Natural killer cell (primary cell): ENCODE results near the gene CDH8. TPM values are rescaled to one million over a fixed set of nuclear protein-coding genes. Genes with fewer than 3 reads are reported as not detected.

Experiments
- ATAC-seq, 3 donors: fragments of 150-1000 bp in 2 of 3; fragments of 200-7000 bp in 1 of 3; cut with Tn5 transposase; 1 replicate in 1 of 3; 2 replicates in 2 of 3; pipeline ENCODE4 v1.10.0; 2021; ENCODE audit warnings: mild to moderate bottlenecking in 2 of 3, moderate library complexity in 2 of 3
- DNase-seq, 2 donors: peaks; one replicate each; pipeline versions ENCODE4 v3.0.0 to v3.0.0-alpha.2; 2013 to 2021; ENCODE audit warnings: mixed read lengths in 1 of 2
- H3K27ac ChIP-seq: one replicate; pipeline ENCODE4 v1.5.1; 2013; ENCODE audit warnings: mild to moderate bottlenecking, low read length
- H3K27me3 ChIP-seq: one replicate; pipeline ENCODE4 v1.6.1; 2013; ENCODE audit warnings: low read length; ENCODE audit not compliant: control insufficient read depth, insufficient read depth
- H3K36me3 ChIP-seq: one replicate; pipeline ENCODE4 v1.6.1; 2013; ENCODE audit warnings: low read length; ENCODE audit not compliant: control insufficient read depth, insufficient read depth
- H3K4me1 ChIP-seq: one replicate; pipeline ENCODE4 v1.6.1; 2013; ENCODE audit warnings: low read length; ENCODE audit not compliant: control insufficient read depth, insufficient read depth
- H3K4me3 ChIP-seq: one replicate; pipeline ENCODE4 v1.5.1; 2013; ENCODE audit warnings: low read length
- H3K9me3 ChIP-seq: one replicate; pipeline ENCODE4 v1.6.1; 2013; ENCODE audit warnings: low read length; ENCODE audit not compliant: control insufficient read depth, insufficient read depth
- H3K27ac Mint-ChIP-seq, 2 donors: one replicate each; pipeline ENCODE4 v1.8.0; 2022; ENCODE audit warnings: mild to moderate bottlenecking in 2 of 2, mixed read lengths in 2 of 2, moderate library complexity in 1 of 2
- H3K27me3 Mint-ChIP-seq, 2 donors: one replicate each; pipeline ENCODE4 v1.8.0; 2022; ENCODE audit warnings: low read depth in 2 of 2, mixed read lengths in 2 of 2
- H3K36me3 Mint-ChIP-seq: one replicate; pipeline ENCODE4 v1.8.0; 2022; ENCODE audit warnings: mixed read lengths
- H3K4me1 Mint-ChIP-seq, 2 donors: one replicate each; pipeline ENCODE4 v1.8.0; 2022; ENCODE audit warnings: mixed read lengths in 2 of 2
- H3K4me3 Mint-ChIP-seq: one replicate; pipeline ENCODE4 v1.8.0; 2022; ENCODE audit warnings: mild to moderate bottlenecking, moderate library complexity, mixed read lengths
- H3K9me3 Mint-ChIP-seq, 2 donors: one replicate each; pipeline ENCODE4 v1.8.0; 2022; ENCODE audit warnings: mixed read lengths in 2 of 2
- WGBS: methylation state at CpG from one replicate; pipeline ENCODE4 v1.1.7; 2013; ENCODE audit warnings: missing lambda C conversion rate; ENCODE audit not compliant: insufficient coverage; 5-methylcytosine and 5-hydroxymethylcytosine counted together
- intact Hi-C: fragments of 100-400 bp; cut with micrococcal nuclease; formaldehyde crosslinking; loops from one replicate; pipeline ENCODE4 v1.14.2; 2022
- total RNA-seq, 4 donors: library from RNA; stranded (reverse); fragments of 120-200 nt in 1 of 4; gene quantifications; one replicate each; pipeline versions ENCODE4 v1.2.3 to v1.2.4, GENCODE V29; 2013 to 2022
- TF ChIP-seq, protein P1 (sequence below): fragments of 200-600 bp; IDR thresholded peaks from one replicate; pipeline ENCODE4 v1.8.0; 2022; ENCODE audit warnings: antibody characterized with exemption

CDH8 gene
- total RNA-seq, 3 donors from 2014 or later (not counting 1 experiment from before 2014, with no cell fraction given): not detected

- Mint-ChIP-seq H3K9me3 (peaks cover 9 to 23% of the 10 kb centered on the region in 2 donors), H3K36me3 (peaks cover 5% of the 10 kb centered on the region), H3K27me3 (no peaks in the 10 kb centered on the region), H3K27ac (no peak overlapping the region), H3K4me3 (no peak overlapping the region), H3K4me1 (no peaks in the 10 kb centered on the region)
- H3K4me1 ChIP-seq: no peaks in the 10 kb centered on the region
- no peaks in the 10 kb centered on the region for H3K27me3 ChIP-seq
- H3K27ac ChIP-seq: no peak overlapping the region
- no peak for DNase-seq
- no peaks in the 10 kb centered on the region for H3K9me3 ChIP-seq
- no peaks in the 10 kb centered on the region for H3K36me3 ChIP-seq
- H3K4me3 ChIP-seq: no peak overlapping the region
- TF ChIP-seq, protein P1, sequence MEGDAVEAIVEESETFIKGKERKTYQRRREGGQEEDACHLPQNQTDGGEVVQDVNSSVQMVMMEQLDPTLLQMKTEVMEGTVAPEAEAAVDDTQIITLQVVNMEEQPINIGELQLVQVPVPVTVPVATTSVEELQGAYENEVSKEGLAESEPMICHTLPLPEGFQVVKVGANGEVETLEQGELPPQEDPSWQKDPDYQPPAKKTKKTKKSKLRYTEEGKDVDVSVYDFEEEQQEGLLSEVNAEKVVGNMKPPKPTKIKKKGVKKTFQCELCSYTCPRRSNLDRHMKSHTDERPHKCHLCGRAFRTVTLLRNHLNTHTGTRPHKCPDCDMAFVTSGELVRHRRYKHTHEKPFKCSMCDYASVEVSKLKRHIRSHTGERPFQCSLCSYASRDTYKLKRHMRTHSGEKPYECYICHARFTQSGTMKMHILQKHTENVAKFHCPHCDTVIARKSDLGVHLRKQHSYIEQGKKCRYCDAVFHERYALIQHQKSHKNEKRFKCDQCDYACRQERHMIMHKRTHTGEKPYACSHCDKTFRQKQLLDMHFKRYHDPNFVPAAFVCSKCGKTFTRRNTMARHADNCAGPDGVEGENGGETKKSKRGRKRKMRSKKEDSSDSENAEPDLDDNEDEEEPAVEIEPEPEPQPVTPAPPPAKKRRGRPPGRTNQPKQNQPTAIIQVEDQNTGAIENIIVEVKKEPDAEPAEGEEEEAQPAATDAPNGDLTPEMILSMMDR: no peak
- intact Hi-C loops: no loop called here
- 82% methylated on average over 1 of the region's 3 CpGs for WGBS
- no peak for ATAC-seq
Measured at GRCh38 chr16:61726701-61727100, 309.5 kb downstream of the CDH8 start.

DNA sequence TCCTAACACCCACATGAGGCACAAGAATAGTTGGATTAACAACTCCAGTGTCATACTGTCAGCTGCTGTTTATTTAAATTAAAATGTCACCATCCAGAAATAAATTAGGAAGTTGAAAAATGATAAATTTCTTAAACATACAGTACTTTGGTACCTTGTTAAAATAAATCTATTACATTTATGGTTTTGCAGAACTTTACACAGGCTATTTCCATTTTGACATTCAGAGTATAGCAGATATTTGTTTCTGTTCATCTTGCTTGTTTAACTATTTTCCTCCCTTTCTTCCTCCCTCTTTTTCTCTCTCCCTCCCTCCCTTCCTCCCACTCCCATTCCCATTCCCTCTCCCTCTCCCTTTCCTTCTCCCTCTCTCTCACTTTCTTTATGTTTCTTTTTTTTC, 310.1 kb downstream of the CDH8 start:
- Mint-ChIP-seq H3K36me3 (no peaks in the 10 kb centered on the region), H3K4me1 (no peaks in the 10 kb centered on the region), H3K9me3 (peaks cover 6 to 21% of the 10 kb centered on the region in 2 donors), H3K27me3 (no peaks in the 10 kb centered on the region), H3K27ac (no peak overlapping the region), H3K4me3 (no peak overlapping the region)
- Histone ChIP-seq H3K9me3 (no peaks in the 10 kb centered on the region), H3K4me1 (no peaks in the 10 kb centered on the region), H3K27me3 (no peaks in the 10 kb centered on the region), H3K4me3 (no peak overlapping the region), H3K36me3 (no peaks in the 10 kb centered on the region), H3K27ac (no peak overlapping the region)
- ATAC-seq (no peak), DNase-seq (no peak)
- intact Hi-C loops: no loop called here
- TF ChIP-seq, protein P1: no peak

DNA sequence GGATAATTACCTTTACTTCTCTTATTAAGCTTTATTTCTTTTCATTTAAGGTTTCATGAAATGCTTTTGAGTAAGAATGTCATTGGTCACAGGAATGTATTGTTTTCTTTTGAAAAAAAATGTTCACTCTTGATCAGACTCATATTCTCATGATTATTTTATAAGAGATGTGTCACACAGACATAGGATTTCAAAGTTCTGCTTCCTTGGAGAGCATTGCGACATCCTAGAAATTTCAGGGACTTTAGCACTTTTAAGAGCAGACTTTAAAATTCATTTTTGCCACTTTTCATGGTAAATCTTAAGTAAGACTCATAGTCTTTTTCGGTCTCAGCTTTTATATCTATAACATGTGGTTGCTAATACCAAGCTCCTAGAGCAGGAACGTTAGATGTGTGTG, 314.7 kb downstream of the CDH8 start:
- intact Hi-C loops: no loop called here
- no peak overlapping the region for H3K4me3 Mint-ChIP-seq
- Histone ChIP-seq H3K27ac (no peak overlapping the region), H3K36me3 (no peaks in the 10 kb centered on the region), H3K4me1 (no peaks in the 10 kb centered on the region), H3K27me3 (no peaks in the 10 kb centered on the region), H3K9me3 (no peaks in the 10 kb centered on the region), H3K4me3 (no peak overlapping the region)
- H3K36me3 Mint-ChIP-seq: no peaks in the 10 kb centered on the region
- DNase-seq (no peak), ATAC-seq (no peak)
- no peaks in the 10 kb centered on the region for H3K27me3 Mint-ChIP-seq
- no peak overlapping the region for H3K27ac Mint-ChIP-seq
- TF ChIP-seq, protein P1: no peak
- no peaks in the 10 kb centered on the region for H3K4me1 Mint-ChIP-seq
- peaks cover 7 to 10% of the 10 kb centered on the region in 2 donors for H3K9me3 Mint-ChIP-seq
- WGBS: 72% methylated on average over 2 of the region's 3 CpGs

DNA sequence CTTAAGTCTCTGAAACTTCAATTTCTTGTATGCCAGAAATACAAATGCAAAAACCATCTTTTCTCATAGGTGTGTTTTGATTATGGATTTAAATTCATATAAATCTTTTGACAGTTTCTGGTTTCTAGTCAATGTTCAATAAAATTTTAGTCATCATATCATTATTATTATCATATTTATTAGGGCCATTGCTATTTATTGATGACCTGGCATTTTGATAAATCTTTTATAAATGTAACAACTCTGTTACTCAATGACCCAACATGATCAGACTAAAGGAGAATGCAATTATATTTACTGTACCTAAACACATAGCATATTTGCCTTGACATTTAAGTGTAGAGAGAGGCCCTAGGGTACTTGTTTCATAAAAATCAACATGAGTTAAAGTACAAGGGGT, 320.8 kb downstream of the CDH8 start:
- Histone ChIP-seq H3K27ac (no peak overlapping the region), H3K4me1 (no peaks in the 10 kb centered on the region), H3K27me3 (no peaks in the 10 kb centered on the region), H3K36me3 (no peaks in the 10 kb centered on the region), H3K4me3 (no peak overlapping the region), H3K9me3 (no peaks in the 10 kb centered on the region)
- intact Hi-C loops: no loop called here
- Mint-ChIP-seq H3K4me3 (no peak overlapping the region), H3K36me3 (no peaks in the 10 kb centered on the region), H3K4me1 (no peaks in the 10 kb centered on the region), H3K9me3 (peaks cover 0 to 6% of the 10 kb centered on the region in 2 donors), H3K27ac (no peak overlapping the region), H3K27me3 (no peaks in the 10 kb centered on the region)
- DNase-seq (no peak), ATAC-seq (no peak)
- TF ChIP-seq, protein P1: no peak
